CD4-positive, CD25-positive, alpha-beta regulatory T cell (primary cell): Measurements from ENCODE around the gene FRZB. TPM values are rescaled to one million over a fixed set of nuclear protein-coding genes. Genes with fewer than 3 reads are reported as not detected.

Experiments used
- polyA plus RNA-seq, 4 donors: library from polyadenylated mRNA; unstranded; fragments of 300-500 nt; fragmentation: Illumina TruSeq; gene quantifications; one replicate each; pipeline ENCODE4 v1.2.3, GENCODE V29; 2021
- total RNA-seq: library from RNA; stranded (reverse); gene quantifications from one replicate; pipeline ENCODE4 v1.2.3, GENCODE V29; 2022

Gene FRZB
- total and polyA plus RNA-seq, 5 donors from 2014 or later, result not detected

Other genes with a start within 250 kb of the FRZB start
- gene DNAJC10, start 150.4 kb downstream of the FRZB start, total RNA-seq, result 32.9 TPM
- gene DNAJC10, start 150.4 kb downstream of the FRZB start, polyA plus RNA-seq, result 10 to 100 TPM; 38.2 to 52.5 (median 49.4) TPM
- gene NCKAP1, start 171.8 kb upstream of the FRZB start, total RNA-seq, result 5.7 TPM
- gene NCKAP1, start 171.8 kb upstream of the FRZB start, polyA plus RNA-seq, result 1 to 10 TPM in 3 of 4 donors, under 1 TPM in 1; 0.64 to 1.4 (median 1.1) TPM
- gene DUSP19, start 212.1 kb upstream of the FRZB start, total RNA-seq, result 1.2 TPM
- gene DUSP19, start 212.1 kb upstream of the FRZB start, polyA plus RNA-seq, result 1 to 10 TPM in 3 of 4 donors, under 1 TPM in 1; 0.21 to 1.7 (median 1.4) TPM